HG03196 (cell line): ENCODE data around the gene SPEF1.
A peak's percentile ranks its signal among the peaks of the same experiment; 100 is the strongest.
"Not testable (repeated sequence)": the region's sequence is repeated elsewhere in the genome, so short reads cannot be mapped to it uniquely, and the experiment has no call there.

Experiments
- ATAC-seq: cut with Tn5 transposase; IDR thresholded peaks from one replicate; pipeline ENCODE4 v1.9.1; 2021; ENCODE audit not compliant: unreplicated experiment

The SPEF1 gene

DNA sequence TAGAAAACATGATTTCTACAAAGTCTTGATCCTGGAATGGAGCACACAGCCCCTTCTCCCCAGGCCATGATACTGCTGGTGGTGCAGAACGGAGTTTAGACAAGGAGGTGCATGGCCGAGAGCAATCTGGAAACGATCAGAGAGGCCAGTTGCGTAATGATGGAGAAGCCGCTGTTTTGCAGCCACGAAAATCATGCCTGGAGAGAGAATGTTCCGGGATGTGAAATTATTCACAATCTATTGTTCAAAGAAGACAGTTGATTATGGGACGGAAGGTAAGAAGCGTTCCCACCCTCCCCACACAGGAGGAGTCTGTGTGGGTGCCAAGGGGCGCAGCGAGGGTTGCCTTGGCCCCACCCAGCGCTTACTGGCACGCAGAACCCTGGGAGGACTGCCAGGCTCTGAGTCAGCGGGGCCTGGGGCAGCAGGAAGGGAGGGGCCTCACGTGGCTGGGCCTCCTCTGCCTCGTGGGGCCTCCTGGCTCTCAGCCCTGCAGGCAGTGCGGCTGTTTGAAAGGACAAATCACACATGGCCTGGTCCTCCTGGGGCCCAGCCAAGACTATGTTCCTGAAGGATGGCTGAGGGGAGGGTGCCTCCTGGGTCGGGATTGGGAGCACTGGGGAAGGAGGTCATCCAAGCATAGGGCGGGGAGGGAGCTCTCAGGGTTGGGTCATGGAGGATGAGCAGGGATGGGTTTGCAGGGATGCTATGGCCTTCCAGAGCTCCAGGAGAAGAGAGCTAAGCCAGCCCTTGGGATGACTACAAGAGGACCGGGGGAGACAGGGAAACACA is 30.4 kb upstream of the SPEF1 start:
- ATAC-seq = peak; percentile 52

DNA sequence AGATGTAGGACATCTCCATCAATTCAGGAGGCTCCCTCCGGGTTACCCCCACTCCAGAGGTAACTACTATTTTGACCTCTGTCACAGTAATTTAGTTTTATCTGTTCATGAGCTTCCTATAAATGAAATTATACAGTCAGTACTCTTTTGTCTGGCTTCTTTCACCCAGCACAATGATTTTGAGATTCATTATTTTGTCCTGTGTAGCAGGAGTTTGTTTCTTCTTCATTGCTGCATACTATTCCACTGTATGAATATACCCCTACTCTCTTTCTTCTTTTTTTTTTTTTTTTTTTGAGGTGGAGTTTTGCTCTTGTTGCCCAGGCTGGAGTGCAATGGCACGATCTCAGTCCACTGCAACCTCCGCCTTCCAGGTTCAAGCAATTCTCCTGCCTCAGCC is 27.3 kb upstream of the SPEF1 start:
- no peak for ATAC-seq

DNA sequence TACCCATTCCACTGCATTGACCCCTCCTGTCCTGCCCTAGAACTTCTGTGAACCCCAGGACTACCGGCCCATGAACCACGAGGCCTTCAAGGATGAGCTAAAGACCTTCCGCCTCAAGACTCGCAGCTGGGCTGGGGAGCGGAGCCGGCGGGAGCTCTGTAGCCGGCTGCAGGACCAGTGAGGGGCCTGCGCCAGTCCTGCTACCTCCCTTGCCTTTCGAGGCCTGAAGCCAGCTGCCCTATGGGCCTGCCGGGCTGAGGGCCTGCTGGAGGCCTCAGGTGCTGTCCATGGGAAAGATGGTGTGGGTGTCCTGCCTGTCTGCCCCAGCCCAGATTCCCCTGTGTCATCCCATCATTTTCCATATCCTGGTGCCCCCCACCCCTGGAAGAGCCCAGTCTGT is 23.5 kb upstream of the SPEF1 start:
- no peak for ATAC-seq

DNA sequence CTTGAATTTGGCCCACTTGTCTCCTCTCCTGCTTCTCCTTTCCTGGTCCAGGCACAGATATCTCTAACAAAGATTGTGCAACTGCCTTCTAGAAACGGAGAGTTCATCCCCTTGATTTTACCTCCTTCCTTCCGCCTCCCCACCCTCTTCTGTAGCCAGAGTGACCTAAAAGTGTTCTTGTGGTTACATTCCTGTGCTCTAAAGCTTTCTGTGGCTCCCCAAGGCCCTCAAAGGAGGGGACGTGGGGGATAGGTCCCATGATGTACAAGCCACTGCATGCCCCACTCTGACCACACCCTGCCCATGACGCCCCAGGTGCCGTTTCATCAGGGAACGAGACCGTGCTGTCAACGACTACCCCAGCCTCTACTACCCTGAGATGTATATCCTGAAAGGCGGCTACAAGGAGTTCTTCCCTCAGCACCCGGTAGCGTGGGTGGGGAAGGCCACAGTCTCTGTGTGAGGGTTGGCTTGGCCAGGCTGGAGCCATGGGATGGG is 23.1 kb upstream of the SPEF1 start:
- no peak for ATAC-seq

DNA sequence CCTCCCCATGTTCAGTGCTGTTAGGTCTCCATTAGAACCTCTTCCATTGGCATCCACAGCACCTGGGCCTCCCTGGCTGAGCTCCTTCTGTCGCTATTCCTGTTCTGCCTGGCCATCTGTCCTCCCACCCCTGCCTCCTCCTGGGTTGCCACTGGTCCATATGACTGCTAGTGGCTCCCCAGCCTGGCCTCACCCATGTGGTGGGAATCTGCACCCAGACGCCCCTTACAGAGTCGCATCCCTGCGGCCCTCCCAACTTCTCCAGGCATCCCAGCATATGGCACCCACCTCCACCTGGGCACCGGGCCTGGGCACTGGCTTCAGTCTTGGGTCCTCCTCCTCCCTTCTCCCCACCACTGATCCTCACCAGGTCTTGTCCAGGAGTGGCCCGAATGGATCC is 22.6 kb upstream of the SPEF1 start:
- no peak for ATAC-seq

DNA sequence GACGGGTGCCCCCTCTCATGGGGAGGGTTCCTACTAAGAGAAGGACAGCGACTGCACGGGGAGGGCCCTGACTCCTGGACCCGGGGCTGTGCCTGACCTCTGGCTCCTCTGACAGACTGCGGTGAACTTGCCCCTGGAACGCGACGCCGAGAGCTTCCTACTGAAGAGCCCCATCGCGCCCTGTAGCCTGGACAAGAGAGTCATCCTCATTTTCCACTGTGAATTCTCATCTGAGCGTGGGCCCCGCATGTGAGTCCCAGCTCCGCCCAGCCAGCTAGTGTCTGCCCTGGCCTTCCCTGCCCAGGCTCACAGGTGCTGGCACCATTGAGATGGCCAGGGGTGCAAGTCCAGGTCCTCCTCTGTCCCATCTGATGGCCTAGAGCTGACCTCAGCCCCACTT is 22.0 kb upstream of the SPEF1 start:
- no peak for ATAC-seq

DNA sequence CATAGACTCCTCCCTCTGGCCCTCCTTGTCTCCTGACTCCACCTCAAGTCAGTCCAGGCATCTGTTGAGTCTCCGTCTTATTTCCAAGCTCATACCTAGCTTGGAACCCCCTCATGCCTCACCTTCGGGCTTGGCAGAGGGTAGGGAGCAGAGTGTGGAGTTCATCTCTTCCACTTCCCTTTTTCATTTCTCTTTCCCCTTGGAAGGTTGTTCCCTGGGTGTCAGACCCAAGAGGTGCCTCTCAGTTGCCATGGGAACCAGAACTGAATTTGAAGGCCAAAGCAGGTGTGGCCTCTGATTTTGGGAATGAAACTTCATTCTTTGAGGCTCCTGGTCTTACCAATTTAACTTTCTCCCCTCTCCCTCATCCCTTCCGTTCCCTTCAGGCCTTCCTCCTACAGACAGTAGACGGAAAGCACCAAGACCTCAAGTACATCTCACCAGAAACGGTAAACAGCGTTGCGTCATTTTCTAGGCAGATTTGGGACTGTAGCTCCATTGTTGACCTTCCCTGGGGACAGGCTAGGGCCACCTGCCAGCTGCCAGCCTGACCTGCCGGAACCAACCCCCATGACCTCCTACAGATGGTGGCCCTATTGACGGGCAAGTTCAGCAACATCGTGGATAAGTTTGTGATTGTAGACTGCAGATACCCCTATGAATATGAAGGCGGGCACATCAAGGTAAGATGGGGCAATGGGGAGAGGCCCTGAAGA is 21.4 kb upstream of the SPEF1 start:
- ATAC-seq = no peak

DNA sequence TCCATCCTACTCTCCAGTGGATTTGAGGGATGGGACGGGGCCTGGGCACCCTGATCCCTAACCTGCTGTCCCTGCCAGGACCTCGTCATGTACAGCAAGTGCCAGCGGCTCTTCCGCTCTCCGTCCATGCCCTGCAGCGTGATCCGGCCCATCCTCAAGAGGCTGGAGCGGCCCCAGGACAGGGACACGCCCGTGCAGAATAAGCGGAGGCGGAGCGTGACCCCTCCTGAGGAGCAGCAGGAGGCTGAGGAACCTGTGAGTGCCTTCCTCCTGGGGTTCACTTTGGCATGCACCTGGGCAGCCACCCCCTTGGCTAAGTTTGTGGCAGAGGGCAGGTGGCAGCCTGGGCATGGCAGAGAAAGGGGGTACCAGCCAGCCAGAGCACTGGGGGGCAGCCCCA is 20.6 kb upstream of the SPEF1 start:
- no peak for ATAC-seq

DNA sequence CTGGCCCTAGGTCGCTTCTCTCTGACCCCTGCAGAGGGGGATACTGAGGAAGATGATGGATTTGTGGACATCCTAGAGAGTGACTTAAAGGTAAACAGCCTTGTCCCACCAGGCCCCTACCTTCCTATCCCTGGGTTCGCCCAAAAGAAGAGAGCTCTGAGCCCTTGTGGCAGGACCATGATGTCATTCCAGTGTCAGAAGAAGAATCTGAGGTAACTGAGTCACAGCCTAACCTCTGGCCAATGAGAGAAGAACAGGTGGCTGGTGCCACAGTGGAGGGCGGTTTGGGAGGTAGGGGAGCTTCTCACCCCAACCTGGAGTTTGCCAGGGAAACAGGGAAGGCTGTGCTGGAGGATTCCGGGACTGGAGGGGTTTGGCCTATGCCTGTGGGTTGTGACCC is 20.1 kb upstream of the SPEF1 start:
- ATAC-seq = no peak

DNA sequence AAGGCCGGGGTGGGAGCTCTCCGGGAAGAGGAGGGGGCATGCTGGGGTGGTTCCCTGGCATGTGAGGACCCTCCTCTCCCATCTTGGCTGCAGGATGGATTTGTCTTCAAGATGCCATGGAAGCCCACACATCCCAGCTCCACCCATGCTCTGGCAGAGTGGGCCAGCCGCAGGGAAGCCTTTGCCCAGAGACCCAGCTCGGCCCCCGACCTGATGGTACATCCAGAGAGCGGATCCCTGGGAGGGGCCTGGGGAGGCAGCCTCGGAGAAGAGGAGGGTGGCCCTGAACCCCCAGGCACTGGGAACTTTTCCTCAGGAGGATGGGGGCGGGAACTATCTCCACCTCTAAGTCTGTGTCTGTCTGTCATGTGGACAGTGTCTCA is 19.6 kb upstream of the SPEF1 start:
- no peak for ATAC-seq

DNA sequence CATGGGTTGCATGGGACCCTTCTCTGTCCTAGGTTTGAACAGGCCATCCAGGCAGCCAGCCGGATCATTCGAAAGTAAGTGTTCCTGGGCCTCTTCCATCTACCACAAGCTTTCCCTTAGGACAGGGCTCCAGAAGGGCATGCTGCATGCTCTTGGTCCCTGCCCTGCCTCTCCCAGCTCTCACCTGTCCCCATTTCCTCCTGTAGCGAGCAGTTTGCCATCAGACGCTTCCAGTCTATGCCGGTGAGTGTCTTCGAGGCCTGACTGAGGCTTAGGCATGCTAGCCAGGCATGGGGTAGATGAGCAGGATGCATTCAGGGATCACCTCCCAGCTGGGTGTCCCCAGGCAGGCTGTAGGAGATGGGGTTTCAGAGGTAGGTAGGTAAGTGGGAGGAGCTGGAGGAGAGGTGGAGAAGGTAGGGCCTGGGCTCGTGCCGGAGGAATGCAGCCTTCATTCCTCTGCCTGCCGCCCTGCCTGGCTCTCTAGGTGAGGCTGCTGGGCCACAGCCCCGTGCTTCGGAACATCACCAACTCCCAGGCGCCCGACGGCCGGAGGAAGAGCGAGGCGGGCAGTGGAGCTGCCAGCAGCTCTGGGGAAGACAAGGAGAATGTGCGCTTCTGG is 19.1 kb upstream of the SPEF1 start:
- no peak for ATAC-seq

DNA sequence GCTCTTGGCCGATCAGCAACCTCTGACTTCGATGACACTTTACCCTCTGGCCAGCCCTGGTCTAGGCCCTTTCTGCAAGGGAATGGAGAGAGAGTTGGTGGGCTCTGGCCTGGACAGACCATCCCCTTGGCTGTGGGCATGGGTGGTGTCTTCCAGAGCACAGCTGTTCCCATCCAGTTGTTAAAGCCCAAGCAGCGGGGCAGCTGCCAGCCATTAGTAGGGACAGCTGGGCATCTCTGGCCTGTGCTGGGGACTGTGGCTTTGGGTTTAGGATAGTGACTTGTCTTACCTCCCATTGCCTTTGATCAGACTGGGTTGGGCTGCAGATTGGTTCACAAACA is 17.6 kb upstream of the SPEF1 start:
- ATAC-seq = no peak

DNA sequence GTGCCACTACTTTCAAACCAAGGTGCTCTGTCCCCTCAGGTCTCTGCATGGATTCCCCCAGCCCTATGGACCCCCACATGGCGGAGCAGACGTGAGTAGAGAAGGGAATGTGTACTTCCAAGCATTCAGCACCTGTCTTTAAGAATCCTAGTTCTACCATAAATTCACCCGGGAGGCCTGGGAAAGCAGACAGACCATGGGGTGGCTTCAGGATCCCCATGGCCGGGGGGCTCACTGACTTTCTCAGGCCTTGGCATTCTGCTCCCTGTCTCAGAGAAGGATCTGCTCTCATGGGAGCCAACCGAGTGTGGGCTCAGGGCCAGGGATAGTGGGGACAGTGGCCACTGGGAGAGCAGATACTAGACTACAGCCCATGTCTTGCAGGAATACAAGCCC is 17.1 kb upstream of the SPEF1 start:
- no peak for ATAC-seq

DNA sequence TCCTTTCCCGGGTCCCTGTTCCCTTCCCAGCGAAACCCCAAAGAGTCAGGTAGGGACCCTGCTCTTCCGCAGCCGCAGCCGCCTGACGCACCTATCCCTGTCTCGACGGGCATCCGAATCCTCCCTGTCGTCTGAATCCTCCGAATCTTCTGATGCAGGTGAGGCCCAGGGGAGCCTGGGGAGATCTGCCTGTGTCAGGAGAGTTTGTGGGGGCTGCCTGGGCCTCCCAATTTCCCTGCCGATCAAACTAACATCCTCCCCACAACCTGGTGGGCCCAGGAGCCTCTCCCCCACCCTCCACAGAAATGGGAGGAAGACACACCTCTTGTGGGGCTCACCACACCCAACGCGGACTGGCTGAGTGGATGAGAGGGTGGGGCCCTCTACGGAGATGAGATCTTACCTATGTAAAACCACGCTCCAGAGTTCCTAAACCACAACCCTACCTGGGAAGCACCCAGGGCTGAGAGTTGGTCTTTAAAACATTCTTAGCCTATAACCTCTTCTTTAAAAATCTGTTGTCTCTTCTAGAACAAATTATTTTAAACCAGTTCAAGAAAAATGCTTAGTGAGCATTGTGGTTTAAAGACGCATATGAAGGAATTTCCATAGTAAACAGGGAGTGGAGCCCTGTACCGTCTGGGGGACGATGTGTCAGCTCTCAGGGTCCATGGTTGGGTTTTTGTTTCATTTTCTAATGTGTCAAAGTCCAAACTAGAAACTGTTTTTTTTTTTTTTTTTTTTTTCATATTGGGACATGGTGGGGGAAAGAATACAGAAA is 16.5 kb upstream of the SPEF1 start:
- ATAC-seq = no peak

DNA sequence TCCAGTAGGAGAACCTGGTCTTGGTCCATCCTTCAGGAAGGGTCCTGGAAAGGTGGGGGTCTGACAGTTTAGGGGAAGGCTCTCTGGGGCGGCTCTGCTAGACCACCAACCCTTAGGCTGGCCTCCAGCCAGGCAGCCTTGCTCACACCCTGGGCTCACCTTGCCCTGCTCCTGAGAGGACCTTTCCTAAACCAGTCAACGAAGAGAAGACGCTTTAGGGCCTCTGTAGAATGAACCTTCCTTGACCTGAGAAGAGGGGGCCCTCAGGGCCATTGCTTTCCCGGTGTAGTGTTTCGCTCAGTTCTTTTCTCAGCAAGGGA is 15.9 kb upstream of the SPEF1 start:
- ATAC-seq = no peak

DNA sequence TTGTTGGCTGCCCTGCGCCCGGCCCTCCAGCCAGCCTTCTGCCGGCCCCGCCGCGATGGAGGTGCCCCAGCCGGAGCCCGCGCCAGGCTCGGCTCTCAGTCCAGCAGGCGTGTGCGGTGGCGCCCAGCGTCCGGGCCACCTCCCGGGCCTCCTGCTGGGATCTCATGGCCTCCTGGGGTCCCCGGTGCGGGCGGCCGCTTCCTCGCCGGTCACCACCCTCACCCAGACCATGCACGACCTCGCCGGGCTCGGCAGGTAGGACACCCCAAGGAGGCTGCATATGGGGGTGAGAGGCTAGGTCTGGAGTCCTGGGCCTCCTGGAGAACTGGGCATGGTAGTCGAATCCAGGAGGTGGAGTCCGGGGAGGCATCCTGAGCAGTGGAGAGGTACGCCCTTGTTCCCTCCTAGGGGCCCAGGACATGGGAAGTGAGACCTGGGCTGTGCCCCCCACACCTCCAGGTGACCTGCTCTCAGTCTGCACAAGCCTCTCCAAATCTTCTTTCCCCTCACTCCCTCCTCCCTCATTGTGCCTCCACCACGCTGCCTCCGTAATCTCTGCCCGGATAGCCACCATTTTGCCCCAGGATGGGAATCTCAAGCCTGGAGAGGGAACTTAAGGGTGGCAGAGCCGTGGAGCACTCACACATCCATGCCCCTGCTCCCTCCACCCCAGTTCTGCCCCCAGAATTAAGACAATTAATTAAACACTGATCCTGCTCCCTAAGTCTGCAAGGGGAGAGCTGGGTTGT is 15.4 kb upstream of the SPEF1 start:
- peak; percentile 5 for ATAC-seq

DNA sequence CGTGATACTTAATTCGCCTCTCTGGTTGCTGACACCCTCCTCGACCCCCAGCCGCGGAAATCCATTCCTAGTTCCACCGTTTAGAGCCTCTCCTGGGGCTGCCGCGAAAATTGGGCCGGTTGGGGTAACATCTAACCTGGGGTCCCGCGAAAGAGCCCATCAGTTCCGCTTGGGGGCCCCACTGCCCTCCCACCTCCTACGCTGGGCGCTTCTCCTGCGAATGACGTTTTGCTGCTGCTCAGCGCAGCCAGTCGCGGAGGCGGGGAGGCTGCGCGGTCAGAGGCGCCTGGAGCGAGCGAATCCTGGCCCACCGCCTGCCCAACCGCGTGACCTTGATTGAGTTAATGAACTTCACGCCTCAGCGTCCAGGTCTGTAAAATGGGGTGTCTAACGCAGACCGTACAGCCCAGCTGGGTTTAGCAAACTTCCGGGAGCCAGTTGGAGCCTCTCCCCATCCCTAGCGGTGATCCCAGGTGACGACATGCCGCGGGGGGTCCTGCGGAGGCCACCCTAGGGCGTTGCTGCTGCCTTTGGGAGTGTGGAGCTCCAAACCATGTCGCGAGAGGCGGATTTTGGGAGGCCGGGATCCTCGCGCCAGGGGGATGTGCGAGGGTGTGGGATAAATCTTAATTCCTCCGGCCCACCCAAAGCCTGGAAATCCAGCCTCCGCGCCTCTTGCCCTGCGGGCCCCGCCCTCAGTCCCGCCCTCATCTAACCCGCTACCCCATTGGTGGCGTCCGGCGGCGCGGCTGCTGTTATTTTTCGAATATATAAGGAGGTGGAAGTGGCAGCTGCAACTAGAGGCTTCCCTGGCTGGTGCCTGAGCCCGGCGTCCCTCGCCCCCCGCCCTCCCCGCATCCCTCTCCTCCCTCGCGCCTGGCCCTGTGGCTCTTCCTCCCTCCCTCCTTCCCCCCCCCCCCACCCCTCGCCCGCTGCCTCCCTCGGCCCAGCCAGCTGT is 14.5 kb upstream of the SPEF1 start, which contains the start of gene CDC25B:
CDC25B (plus strand) TSS at position 800 of the 958 bp plus-strand sequence. CDS start 222 bp downstream, outside the sequence.
- peak; percentile 50 for ATAC-seq

DNA sequence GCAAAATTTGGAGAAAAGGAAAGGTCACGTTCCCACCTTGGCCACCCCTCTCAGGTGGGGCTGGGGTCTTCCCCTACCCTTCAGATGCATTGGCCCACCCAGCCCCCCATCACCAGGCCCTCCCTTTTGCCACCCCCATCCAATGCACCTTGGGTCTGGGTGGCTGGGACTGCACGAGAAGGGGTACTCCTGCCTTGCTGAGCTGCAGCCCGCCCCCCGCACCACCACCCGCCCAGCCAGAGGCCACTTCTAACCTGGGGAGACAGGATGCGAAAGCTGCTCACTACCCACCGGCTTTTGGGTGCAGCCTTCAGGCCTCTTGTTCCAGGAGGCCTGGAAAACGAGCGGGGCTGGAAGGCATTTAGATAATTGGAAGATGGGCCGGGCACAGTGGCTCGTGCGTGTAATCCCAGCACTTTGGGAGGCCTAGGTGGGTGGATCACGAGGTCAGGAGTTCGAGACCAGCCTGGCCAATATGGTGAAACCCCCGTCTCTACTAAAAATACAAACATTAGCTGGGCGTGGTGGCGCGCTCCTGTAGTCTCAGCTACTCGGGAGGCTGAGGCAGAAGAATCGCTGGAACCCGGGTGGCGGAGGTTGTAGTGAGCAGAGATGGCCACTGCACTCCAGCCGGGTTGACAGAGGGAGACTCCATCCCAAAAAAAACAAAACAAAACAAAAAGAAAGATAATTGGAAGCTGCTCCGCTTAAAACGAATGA is 13.6 kb upstream of the SPEF1 start:
- ATAC-seq = no peak

DNA sequence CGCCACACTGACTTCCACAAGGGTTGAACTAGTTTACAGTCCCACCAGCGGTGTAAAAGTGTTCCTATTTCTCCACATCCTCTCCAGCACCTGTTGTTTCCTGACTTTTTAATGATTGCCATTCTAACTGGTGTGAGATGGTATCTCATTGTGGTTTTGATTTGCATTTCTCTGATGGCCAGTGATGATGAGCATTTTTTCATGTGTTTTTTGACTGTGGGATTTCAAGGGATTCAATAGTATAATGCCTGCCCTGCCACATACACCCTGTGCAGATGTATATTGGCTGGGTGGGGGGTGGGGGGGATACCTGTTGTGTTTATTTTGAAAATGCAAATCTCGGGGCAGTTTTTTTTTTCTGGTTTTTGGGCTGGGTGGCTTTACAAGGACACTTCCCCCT is 12.9 kb upstream of the SPEF1 start:
- ATAC-seq = not testable (repeated sequence)
